Endometrium (tissue), 2 donors: ENCODE data around the gene BEGAIN.

Source experiments
- FAIRE-seq: peaks from 2 replicates; lab custom pipeline; 2012; peaks lifted over from hg19 to GRCh38; lab: Jason Lieb, UNC
- donor health status: control.
- donor health status: control.

Gene BEGAIN

GRCh38 chr14:100567877-100568163 lies 19.4 kb downstream of the BEGAIN start:
- FAIRE-seq: no peak

GRCh38 chr14:100567009-100567876 lies 20.0 kb downstream of the BEGAIN start:
- no peak for FAIRE-seq

- FAIRE-seq: no peak
Measured at GRCh38 chr14:100566586-100566985, 20.6 kb downstream of the BEGAIN start.

- FAIRE-seq: no peak
Measured at GRCh38 chr14:100566119-100566518, 21.1 kb downstream of the BEGAIN start.

GRCh38 chr14:100565650-100566049 lies 21.6 kb downstream of the BEGAIN start:
- no peak for FAIRE-seq

- no peak for FAIRE-seq
Measured at GRCh38 chr14:100564512-100564911, 22.7 kb downstream of the BEGAIN start.

- FAIRE-seq: no peak
Measured at GRCh38 chr14:100562751-100563150, 24.5 kb downstream of the BEGAIN start.

- FAIRE-seq: no peak
Measured at GRCh38 chr14:100561005-100561404, 26.2 kb downstream of the BEGAIN start.

- FAIRE-seq: no peak
Measured at GRCh38 chr14:100560471-100560870, 26.7 kb downstream of the BEGAIN start.

GRCh38 chr14:100559455-100559854 lies 27.8 kb downstream of the BEGAIN start:
- no peak for FAIRE-seq

- FAIRE-seq: no peak
Measured at GRCh38 chr14:100558966-100559365, 28.3 kb downstream of the BEGAIN start.

- FAIRE-seq: no peak
Measured at GRCh38 chr14:100558226-100558625, 29.0 kb downstream of the BEGAIN start.

GRCh38 chr14:100557658-100558057 lies 29.6 kb downstream of the BEGAIN start:
- FAIRE-seq: no peak

GRCh38 chr14:100556936-100557505 lies 30.2 kb downstream of the BEGAIN start:
- FAIRE-seq: no peak

- FAIRE-seq: no peak
Measured at GRCh38 chr14:100556140-100556475, 31.1 kb downstream of the BEGAIN start.

GRCh38 chr14:100555436-100556139 lies 31.6 kb downstream of the BEGAIN start:
- FAIRE-seq: no peak

- FAIRE-seq: no peak
Measured at GRCh38 chr14:100554696-100555320, 32.4 kb downstream of the BEGAIN start.

GRCh38 chr14:100554082-100554677 lies 33.0 kb downstream of the BEGAIN start:
- no peak for FAIRE-seq

GRCh38 chr14:100553471-100553870 lies 33.7 kb downstream of the BEGAIN start:
- FAIRE-seq: no peak

- FAIRE-seq: no peak
Measured at GRCh38 chr14:100552524-100553125, 34.6 kb downstream of the BEGAIN start.

GRCh38 chr14:100551056-100551455 lies 36.2 kb downstream of the BEGAIN start:
- no peak for FAIRE-seq
